AG04450 (cell line): ENCODE results near the gene HTR6. TPM values are rescaled to one million over a fixed set of nuclear protein-coding genes. Genes with fewer than 3 reads are reported as not detected.

Experiments
- CTCF ChIA-PET: fragments of 300-600, 350-600 bp; formaldehyde crosslinking; extraction: SDS; loops from one replicate; lab custom pipeline; 2022; ENCODE audit warnings: antibody characterized with exemption, inconsistent platforms; lab: Charles Lee
- POLR2A ChIA-PET: fragments of 350-600 bp; formaldehyde crosslinking; extraction: SDS; loops from one replicate; lab custom pipeline; 2021; ENCODE audit warnings: antibody characterized with exemption, inconsistent platforms; lab: Yijun Ruan, JAX
- DNase-seq: peaks from one replicate; pipeline ENCODE4 v3.0.0-alpha.2; 2011; ENCODE audit warnings: low read depth, low spot score
- H3K27ac ChIP-seq: one replicate; pipeline ENCODE4 v1.5.1; 2012; ENCODE audit warnings: low read depth, low read length, control low read depth
- H3K27me3 ChIP-seq: one replicate; pipeline ENCODE4 v1.6.0; 2012; ENCODE audit warnings: low read length; ENCODE audit not compliant: control insufficient read depth, insufficient read depth
- H3K4me3 ChIP-seq: 2 replicates; pipeline ENCODE4 v1.5.1; 2011; ENCODE audit warnings: mild to moderate bottlenecking, low read depth, low read length, control low read depth
- H3K9me3 ChIP-seq: 2 replicates; pipeline ENCODE4 v1.5.1; 2012; ENCODE audit warnings: low read length; ENCODE audit not compliant: control insufficient read depth, insufficient read depth
- polyA plus RNA-seq: library from polyadenylated mRNA; depleted of rRNA; stranded (reverse); fragments of >200 nt; gene quantifications from 2 replicates; pipeline ENCODE4 v1.2.3, GENCODE V29; 2011
- TF ChIP-seq, protein P1 (sequence below): IDR thresholded peaks from 2 replicates; pipeline ENCODE4 v1.5.1; 2011; ENCODE audit warnings: low read depth, low read length, control low read depth, inconsistent platforms

Gene HTR6
- polyA plus RNA-seq, 1 experiment, result not detected

DNA sequence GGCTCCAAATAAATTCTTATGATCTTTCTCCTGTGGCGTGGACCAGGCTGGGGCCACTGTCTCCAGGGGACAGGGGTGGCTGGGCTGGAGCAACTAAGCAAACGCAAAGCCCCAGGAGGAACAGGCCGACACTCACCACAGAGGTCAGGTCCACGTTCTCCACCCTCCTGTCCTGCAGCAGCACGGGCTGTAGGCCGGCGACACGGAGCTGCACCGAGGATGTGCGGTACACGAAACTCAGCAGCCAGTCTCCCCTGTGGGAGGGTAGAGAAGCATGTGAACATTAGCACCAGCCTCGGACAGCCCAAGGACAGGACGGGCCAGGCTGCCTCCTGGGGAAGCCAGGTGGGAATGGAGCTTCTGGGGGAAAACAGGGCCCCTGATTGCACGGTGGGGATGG lies 29.6 kb downstream of the HTR6 start:
- Histone ChIP-seq H3K27me3 (no peaks in the 10 kb centered on the region), H3K9me3 (peaks cover 8% of the 10 kb centered on the region), H3K27ac (no peak overlapping the region), H3K4me3 (no peak overlapping the region)
- ChIA-PET CTCF (interaction anchor here (4.3 kb wide), 1 partner anchor 10 kb away, joined by 25 read pairs; no protein-coding TSS in a partner anchor), POLR2A (no interaction called here)
- no peak for DNase-seq
- TF ChIP-seq, protein P1, sequence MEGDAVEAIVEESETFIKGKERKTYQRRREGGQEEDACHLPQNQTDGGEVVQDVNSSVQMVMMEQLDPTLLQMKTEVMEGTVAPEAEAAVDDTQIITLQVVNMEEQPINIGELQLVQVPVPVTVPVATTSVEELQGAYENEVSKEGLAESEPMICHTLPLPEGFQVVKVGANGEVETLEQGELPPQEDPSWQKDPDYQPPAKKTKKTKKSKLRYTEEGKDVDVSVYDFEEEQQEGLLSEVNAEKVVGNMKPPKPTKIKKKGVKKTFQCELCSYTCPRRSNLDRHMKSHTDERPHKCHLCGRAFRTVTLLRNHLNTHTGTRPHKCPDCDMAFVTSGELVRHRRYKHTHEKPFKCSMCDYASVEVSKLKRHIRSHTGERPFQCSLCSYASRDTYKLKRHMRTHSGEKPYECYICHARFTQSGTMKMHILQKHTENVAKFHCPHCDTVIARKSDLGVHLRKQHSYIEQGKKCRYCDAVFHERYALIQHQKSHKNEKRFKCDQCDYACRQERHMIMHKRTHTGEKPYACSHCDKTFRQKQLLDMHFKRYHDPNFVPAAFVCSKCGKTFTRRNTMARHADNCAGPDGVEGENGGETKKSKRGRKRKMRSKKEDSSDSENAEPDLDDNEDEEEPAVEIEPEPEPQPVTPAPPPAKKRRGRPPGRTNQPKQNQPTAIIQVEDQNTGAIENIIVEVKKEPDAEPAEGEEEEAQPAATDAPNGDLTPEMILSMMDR, result no peak

DNA sequence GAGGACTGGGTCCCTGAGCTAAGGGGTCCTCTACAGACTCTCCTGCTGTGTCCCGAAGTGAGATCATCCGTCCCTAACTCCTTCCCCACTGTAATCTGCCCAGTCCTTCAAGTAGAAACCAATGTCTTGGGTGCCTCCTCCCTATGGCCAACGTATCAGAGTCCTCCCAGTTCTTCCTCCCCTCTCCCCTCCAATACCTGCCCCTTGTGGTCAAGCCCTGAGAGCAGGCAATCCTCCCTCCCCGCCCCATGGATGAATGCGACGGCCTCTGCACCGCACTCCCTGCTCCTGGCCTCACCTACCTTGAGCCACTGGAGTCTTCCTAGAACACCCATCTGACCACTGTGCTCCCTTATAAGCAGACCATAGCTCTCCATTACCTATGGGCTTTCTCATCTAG lies 31.1 kb downstream of the HTR6 start:
- TF ChIP-seq, protein P1, result no peak
- POLR2A ChIA-PET, result no interaction called here
- Histone ChIP-seq H3K27ac (no peak overlapping the region), H3K9me3 (no peaks in the 10 kb centered on the region), H3K4me3 (no peak overlapping the region), H3K27me3 (no peaks in the 10 kb centered on the region)
- DNase-seq, result no peak
- CTCF ChIA-PET, result interaction anchor here (4.3 kb wide), 1 partner anchor 8 kb away, joined by 25 read pairs; no protein-coding TSS in a partner anchor

DNA sequence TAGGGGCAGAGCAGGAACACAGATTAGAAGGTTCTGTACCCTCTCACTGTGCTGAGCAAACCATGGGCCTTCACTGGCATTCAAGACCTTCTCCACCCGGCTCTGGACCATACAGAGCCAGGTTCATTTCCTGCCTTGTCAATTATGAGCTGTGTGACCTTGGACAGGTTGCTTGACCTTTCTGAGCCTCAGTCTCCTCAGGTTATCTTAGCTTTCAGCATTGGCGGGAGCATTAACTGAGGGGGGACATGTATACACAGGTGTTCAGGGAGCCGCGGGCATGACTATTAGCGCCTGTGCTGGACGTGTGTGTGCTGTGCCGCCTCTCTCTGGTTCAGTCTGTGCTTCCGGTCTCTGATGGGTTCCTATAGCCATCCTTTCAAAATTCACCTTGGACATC lies 32.1 kb downstream of the HTR6 start:
- CTCF ChIA-PET, result no interaction called here
- TF ChIP-seq, protein P1, result no peak

GRCh38 chr1:19698181-19698580 lies 33.5 kb downstream of the HTR6 start:
- no peak for DNase-seq
- ChIA-PET CTCF (interaction anchor here (1.2 kb wide), 1 partner anchor 36 kb away, joined by 4 read pairs; no protein-coding TSS in a partner anchor), POLR2A (no interaction called here)
- Histone ChIP-seq H3K9me3 (no peaks in the 10 kb centered on the region), H3K4me3 (no peak overlapping the region), H3K27ac (no peak overlapping the region), H3K27me3 (no peaks in the 10 kb centered on the region)
- TF ChIP-seq, protein P1, result no peak

More for the DNA sequence above, 32.1 kb downstream of the HTR6 start:
- POLR2A ChIA-PET, result no interaction called here
- no peak overlapping the region for H3K27ac ChIP-seq
- no peak for DNase-seq
- H3K4me3 ChIP-seq, result no peak overlapping the region
- H3K9me3 ChIP-seq, result no peaks in the 10 kb centered on the region
- H3K27me3 ChIP-seq, result no peaks in the 10 kb centered on the region

DNA sequence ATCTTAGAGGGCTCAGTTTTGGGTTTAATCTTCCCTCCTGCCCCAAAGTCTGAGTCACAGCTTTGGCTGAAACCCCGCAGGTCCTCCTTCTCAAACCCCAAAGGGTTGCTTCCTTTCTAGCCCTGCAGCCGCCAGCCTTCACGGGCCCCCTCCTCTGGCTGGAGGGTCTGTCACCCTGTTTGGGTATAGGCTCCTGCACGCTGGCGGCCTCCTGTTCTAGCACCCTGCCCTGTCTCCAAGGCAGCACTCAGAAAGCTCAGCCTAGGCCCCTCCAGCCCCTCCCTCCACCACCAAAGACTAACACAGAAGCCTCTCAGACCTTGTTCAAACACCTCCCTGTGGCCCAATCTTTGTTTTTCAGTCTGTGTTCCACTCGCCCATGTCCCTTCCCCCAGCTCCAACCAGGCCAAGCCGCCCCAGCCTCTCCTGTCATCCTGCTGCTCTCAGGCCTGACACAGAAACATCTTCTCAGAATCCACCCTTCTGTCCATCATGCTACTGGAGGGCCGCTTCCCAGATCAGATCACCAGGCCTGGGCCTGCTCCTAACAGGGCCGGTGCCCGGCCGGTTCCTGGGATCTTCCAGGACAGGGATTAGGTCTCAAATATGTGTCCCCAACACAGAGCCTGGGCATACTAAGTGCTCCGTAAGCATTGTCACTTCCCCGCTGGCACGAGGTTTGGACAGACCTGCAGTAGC lies 35.6 kb downstream of the HTR6 start:
- no peak for DNase-seq
- CTCF ChIA-PET, result no interaction called here
- POLR2A ChIA-PET, result no interaction called here
- Histone ChIP-seq H3K27ac (no peak overlapping the region), H3K4me3 (no peak overlapping the region), H3K9me3 (no peaks in the 10 kb centered on the region), H3K27me3 (no peaks in the 10 kb centered on the region)
- TF ChIP-seq, protein P1, result no peak
